ENCODE results near the gene KIF3B. TPM values are rescaled to one million over a fixed set of nuclear protein-coding genes. Genes with fewer than 3 reads are reported as not detected.

The KIF3B gene
- total RNA-seq, 4 donors from 2014 or later, result 21.4 to 29.0 (median 24.4) TPM

GRCh38 chr20:32289661-32290431, 12.4 kb downstream of the KIF3B start:
- Histone ChIP-seq H3K4me3 (no peak overlapping the region), H3K9me3 (no peaks in the 10 kb centered on the region), H3K4me1 (peaks cover 0 to 23% (median 0%) of the 10 kb centered on the region in 3 donors), H3K27me3 (no peaks in the 10 kb centered on the region), H3K27ac (no peak overlapping the region), H3K36me3 (peaks cover 0 to 4% of the 10 kb centered on the region in 2 donors)
- TF ChIP-seq EP300 (IDR thresholded peaks at IDR 0.05) (no peak), CTCF (IDR thresholded peaks at IDR 0.05) (no peak), POLR2AphosphoS5 (IDR thresholded peaks at IDR 0.05) (no peak), POLR2A (IDR thresholded peaks at IDR 0.05) (no peak)
- WGBS, 2 donors (ENCODE audit: low coverage in 1 of 2), result 25 to 74% methylated on average over 2 to 7 of the region's 15 CpGs
- no peak for ATAC-seq

- H3K4me3 ChIP-seq, result no peak overlapping the region
- H3K9me3 ChIP-seq, result no peaks in the 10 kb centered on the region
- ATAC-seq, result no peak
- H3K36me3 ChIP-seq, result peaks cover 0 to 4% of the 10 kb centered on the region in 2 donors
- TF ChIP-seq POLR2A (IDR thresholded peaks at IDR 0.05) (no peak), CTCF (IDR thresholded peaks at IDR 0.05) (no peak), POLR2AphosphoS5 (IDR thresholded peaks at IDR 0.05) (no peak), EP300 (IDR thresholded peaks at IDR 0.05) (no peak)
- H3K27ac ChIP-seq, result no peak overlapping the region
- 82 to 92% methylated on average over 1 of the region's 1 CpG for WGBS, 2 donors (ENCODE audit: low coverage in 1 of 2)
- peaks cover 0 to 14% (median 0%) of the 10 kb centered on the region in 3 donors for H3K4me1 ChIP-seq
- no peaks in the 10 kb centered on the region for H3K27me3 ChIP-seq
These were observed 13.7 kb downstream of the KIF3B start for GRCh38 chr20:32291166-32291565.

GRCh38 chr20:32292548-32292947, 15.1 kb downstream of the KIF3B start:
- Histone ChIP-seq H3K27ac (no peak overlapping the region), H3K4me1 (peaks cover 0 to 17% (median 0%) of the 10 kb centered on the region in 3 donors), H3K9me3 (no peaks in the 10 kb centered on the region), H3K36me3 (peaks cover 0 to 4% of the 10 kb centered on the region in 2 donors), H3K4me3 (no peak overlapping the region), H3K27me3 (no peaks in the 10 kb centered on the region)
- no peak for TF ChIP-seq CTCF (IDR thresholded peaks at IDR 0.05)
- TF ChIP-seq POLR2AphosphoS5 (IDR thresholded peaks at IDR 0.05), result no peak
- no peak for TF ChIP-seq POLR2A (IDR thresholded peaks at IDR 0.05)
- TF ChIP-seq EP300 (IDR thresholded peaks at IDR 0.05), result no peak
- 92% methylated on average over 7 of the region's 8 CpGs; no CpG with 5 or more reads in 1 of the 2 donors for WGBS, 2 donors (ENCODE audit: low coverage in 1 of 2)
- no peak for ATAC-seq

- Histone ChIP-seq H3K9me3 (no peaks in the 10 kb centered on the region), H3K27ac (no peak overlapping the region), H3K27me3 (no peaks in the 10 kb centered on the region), H3K4me1 (peaks cover 0 to 17% (median 0%) of the 10 kb centered on the region in 3 donors), H3K36me3 (no peaks in the 10 kb centered on the region), H3K4me3 (no peak overlapping the region)
- 63 to 84% methylated on average over 4 of the region's 4 CpGs for WGBS, 2 donors (ENCODE audit: low coverage in 1 of 2)
- TF ChIP-seq CTCF (IDR thresholded peaks at IDR 0.05), result no peak
- no peak for TF ChIP-seq EP300 (IDR thresholded peaks at IDR 0.05)
- TF ChIP-seq POLR2AphosphoS5 (IDR thresholded peaks at IDR 0.05), result no peak
- TF ChIP-seq POLR2A (IDR thresholded peaks at IDR 0.05), result no peak
- no peak for ATAC-seq
These were observed 16.6 kb downstream of the KIF3B start for GRCh38 chr20:32294071-32294470.

- no peak for ATAC-seq
- no peak overlapping the region for H3K4me3 ChIP-seq
- WGBS, 2 donors (ENCODE audit: low coverage in 1 of 2), result 25 to 29% methylated on average over 3 to 5 of the region's 6 CpGs
- TF ChIP-seq EP300 (IDR thresholded peaks at IDR 0.05) (no peak), POLR2AphosphoS5 (IDR thresholded peaks at IDR 0.05) (no peak), POLR2A (IDR thresholded peaks at IDR 0.05) (no peak), CTCF (IDR thresholded peaks at IDR 0.05) (no peak)
- no peaks in the 10 kb centered on the region for H3K9me3 ChIP-seq
- no peaks in the 10 kb centered on the region for H3K27me3 ChIP-seq
- no peaks in the 10 kb centered on the region for H3K36me3 ChIP-seq
- peaks cover 0 to 17% (median 0%) of the 10 kb centered on the region in 3 donors for H3K4me1 ChIP-seq
- H3K27ac ChIP-seq, result peak overlapping the region in 1 of 4 donors; percentile 10
These were observed 19.0 kb downstream of the KIF3B start for GRCh38 chr20:32296412-32296811.
